Embryonic facial prominence (tissue), 1 donor: ENCODE results near the gene ZC3H12D.
A peak's percentile ranks its signal among the peaks of the same experiment; 100 is the strongest.

Experiments used
- DNase-seq: peaks from one replicate; pipeline ENCODE4 v3.0.0-alpha.2; 2016; ENCODE audit errors: extremely low spot score

The ZC3H12D gene

GRCh38 chr6:149443411-149444181 lies 41.2 kb downstream of the ZC3H12D start:
- peak; percentile 27 for DNase-seq

DNA sequence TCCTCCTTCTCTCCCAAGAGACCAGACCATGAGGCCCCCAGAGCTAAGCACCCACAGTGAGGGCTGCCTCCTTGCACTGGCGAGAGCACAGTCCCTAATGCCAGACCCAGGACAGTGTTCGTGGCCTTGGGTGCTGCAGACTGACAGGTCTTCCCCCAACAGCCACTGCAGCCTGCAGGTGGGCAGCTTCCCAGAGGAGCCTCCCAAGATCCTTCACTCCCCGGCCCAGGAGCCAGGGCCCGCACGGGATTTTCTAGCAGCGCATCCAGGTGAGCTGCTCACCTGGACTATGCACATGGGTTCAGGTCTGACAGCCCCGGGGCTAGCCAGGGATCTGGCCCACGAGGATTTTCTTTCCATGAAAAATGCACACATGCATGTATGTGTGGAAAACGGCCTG lies 43.1 kb downstream of the ZC3H12D start:
- DNase-seq, result no peak

DNA sequence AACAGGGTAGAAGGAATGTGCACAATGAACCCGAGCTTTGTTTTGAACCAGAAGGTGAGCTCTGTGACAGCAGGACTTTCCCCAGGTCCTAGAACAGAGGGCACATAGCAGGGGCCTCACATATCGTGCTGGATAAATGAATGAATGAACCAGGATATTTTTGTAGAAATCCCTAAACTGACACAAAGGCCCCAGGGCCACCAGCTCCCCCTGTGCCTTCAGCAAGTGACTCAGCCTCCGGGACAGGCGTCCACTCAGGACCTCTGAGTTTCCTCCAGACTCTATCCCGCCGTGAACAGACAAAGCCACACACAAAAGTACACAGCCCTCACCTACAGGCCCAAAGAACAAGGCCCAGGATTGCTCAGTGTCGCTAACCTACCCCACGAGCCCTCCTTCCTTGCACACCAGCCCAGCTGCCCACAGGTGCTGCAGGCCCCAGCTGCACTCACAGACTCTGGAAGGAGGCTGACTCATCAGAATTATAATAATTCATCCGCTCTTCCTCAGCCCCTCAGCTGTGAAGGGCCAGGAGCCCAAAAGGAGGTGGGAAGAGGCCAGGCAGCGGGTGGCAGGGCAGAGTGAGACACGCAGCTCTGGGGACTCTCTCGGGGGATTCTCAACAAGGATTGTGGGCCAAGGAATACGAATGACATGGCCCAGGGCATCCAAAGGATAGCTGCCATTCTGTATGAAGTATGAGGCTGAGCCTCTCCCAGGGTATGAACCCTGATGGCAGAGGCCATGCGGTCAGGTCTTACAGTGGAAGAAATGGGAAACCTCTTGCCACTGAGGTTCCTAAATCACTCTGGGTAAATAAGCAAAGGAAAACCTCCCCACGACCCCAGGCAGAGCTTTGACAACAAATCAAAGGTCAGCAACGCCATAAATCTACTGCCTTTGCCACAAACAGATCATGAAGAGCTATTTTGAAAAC lies 43.8 kb downstream of the ZC3H12D start:
- no peak for DNase-seq

GRCh38 chr6:149439626-149440025 lies 45.2 kb downstream of the ZC3H12D start:
- DNase-seq, result no peak

- no peak for DNase-seq
Measured at GRCh38 chr6:149438855-149439254, 46.0 kb downstream of the ZC3H12D start.

DNA sequence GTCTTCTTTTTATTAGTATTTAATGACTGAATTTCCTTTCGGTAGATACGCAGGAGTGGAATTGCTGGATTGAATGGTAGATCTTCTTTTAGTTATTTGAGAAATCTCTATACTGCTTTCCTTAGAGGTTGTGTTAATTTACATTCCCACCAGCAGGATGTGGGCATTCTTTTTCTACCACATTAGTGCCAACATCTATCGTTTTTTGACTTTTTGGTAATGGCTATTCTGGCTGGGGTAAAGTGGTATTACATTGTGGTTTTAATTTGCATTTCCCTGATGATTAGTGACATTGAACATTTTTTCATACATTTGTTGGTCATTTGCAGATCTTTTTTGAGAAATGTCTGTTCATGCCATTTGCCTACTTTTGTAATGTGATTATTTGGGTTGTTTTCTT lies 47.6 kb downstream of the ZC3H12D start:
- no peak for DNase-seq

- no peak for DNase-seq
Measured at GRCh38 chr6:149436647-149437046, 48.2 kb downstream of the ZC3H12D start.

- DNase-seq, result no peak
Measured at GRCh38 chr6:149435919-149436586, 48.8 kb downstream of the ZC3H12D start.

GRCh38 chr6:149433881-149434280 lies 50.9 kb downstream of the ZC3H12D start:
- no peak for DNase-seq

DNA sequence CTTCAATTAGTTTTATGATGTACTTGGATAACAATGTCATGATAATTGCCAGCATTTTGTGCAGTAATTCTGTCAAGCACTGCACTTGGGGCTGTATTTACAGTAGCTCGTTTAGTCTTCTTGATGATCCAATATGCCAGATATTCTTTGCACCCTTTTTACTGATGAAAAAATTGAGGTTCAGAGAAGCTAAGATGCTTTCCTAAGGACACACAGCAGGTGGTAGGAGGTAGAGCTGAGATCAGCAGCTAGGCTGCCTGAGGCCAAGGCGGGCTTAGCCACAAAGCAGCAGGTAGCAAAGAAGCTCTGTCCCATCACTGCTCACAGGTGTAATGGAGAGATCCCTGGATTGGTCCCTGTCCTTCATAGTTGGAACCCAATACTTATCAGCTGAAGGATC lies 51.4 kb downstream of the ZC3H12D start:
- no peak for DNase-seq

- DNase-seq, result no peak
Measured at GRCh38 chr6:149431905-149432775, 52.7 kb downstream of the ZC3H12D start.

DNA sequence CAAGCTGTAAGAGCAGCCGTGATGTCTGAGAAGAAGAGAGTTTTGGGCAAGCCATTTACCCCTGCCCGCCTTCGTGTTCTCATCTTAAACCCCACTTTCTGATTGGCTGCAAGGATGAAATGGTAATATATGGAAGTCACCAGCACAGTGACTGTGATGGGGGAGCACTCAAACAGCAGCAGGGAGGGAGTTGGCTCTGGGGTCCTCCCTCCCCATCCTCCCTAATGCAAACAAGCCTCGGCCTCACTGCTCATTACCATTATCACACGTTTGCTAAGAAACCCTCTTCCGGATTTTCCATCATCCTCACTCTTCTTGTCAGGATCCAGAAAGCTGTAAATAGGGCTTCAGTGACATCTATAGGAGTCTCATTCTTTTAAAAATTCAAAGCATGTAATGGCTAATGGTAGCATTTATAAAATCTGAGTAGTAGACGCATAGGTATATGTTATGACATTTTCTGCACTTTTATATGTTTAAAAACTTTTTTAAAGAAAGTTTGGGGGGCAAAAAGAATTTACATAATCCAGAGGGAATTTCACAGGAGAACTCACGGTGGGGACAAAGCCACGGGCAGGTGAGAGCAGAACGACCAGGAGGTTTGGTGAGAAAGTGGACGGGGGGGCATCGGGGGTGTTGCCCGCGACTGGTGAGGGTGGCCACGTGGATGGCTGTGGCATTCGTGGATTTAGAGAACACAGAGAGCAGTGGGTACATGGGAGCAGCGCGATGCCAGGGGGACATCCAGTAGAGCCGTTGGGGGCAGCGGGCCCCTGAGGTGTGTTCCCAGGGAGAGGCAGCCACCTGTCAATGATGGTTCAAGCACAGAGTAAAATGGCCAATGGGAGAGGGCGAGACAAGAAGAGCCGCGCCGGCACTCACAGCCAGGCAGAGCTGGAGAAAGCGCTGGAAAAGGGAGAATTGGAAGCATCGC lies 55.1 kb downstream of the ZC3H12D start:
- no peak for DNase-seq

DNA sequence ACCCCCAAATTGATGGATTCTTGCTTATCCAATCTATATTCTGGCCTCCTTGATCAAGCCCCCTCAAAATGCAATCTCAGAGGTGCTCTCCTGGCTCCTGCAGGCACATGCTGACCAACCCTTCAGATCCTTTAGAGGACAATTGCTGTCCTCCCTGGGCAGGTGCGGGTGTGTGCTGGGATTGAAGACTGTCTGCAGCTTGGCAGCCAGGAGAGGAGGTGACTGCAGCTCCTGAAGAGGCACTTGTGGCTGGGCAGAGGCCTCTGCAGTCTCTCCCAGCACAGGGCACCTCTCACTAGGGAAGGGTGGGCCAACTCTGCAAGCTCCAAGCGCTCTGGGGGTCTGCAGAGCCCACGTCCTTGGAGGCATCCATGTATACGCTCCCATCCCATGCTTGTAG lies 56.2 kb downstream of the ZC3H12D start:
- DNase-seq, result no peak

GRCh38 chr6:149425754-149426153 lies 59.1 kb downstream of the ZC3H12D start:
- no peak for DNase-seq

GRCh38 chr6:149425224-149425623 lies 59.6 kb downstream of the ZC3H12D start:
- DNase-seq, result no peak

- DNase-seq, result no peak
Measured at GRCh38 chr6:149423964-149424440, 60.8 kb downstream of the ZC3H12D start.

- DNase-seq, result no peak
Measured at GRCh38 chr6:149422581-149422980, 62.2 kb downstream of the ZC3H12D start.

- DNase-seq, result no peak
Measured at GRCh38 chr6:149421132-149421531, 63.7 kb downstream of the ZC3H12D start.

- DNase-seq, result no peak
Measured at GRCh38 chr6:149419696-149420404, 65.0 kb downstream of the ZC3H12D start.
